PC-3 (cell line): Measurements from ENCODE around the gene SFT2D1. TPM values are rescaled to one million over a fixed set of nuclear protein-coding genes. Genes with fewer than 3 reads are reported as not detected.

Experiments
- ATAC-seq: fragments of 200-7000 bp; cut with Tn5 transposase; 2 replicates; pipeline ENCODE4 v1.9.1; 2020; ENCODE audit warnings: mild to moderate bottlenecking, moderate library complexity
- BruUV-seq: library from RNA; stranded (reverse); fragments of 400-500 nt; replicated peaks from 2 replicates; lab custom pipeline; 2021; lab: Mats Ljungman, UMichigan
- CTCF ChIA-PET: fragments of 300-600 bp; sonication (Branson Sonifier 250); formaldehyde crosslinking; loops from one replicate; lab custom pipeline; 2022; ENCODE audit warnings: antibody characterized with exemption; lab: Charles Lee
- POLR2A ChIA-PET: fragments of 300-600 bp; sonication (Branson Sonifier 250); formaldehyde crosslinking; loops from one replicate; lab custom pipeline; 2022; ENCODE audit warnings: antibody characterized with exemption; ENCODE audit not compliant: unreplicated experiment; lab: Charles Lee
- DNase-seq: peaks from one replicate; pipeline ENCODE4 v3.0.0-alpha.2; 2015
- H2AFZ ChIP-seq: fragments of 300-600 bp; sonication (generic); 2 replicates; pipeline ENCODE4 v1.6.0; 2016; ENCODE audit warnings: antibody characterized with exemption, low read length
- H3F3A ChIP-seq: fragments of 300-600 bp; sonication (generic); one replicate; pipeline ENCODE4 v1.6.0; 2017; ENCODE audit warnings: antibody characterized with exemption, low read length, control low read depth, mild to moderate bottlenecking; ENCODE audit not compliant: unreplicated experiment
- H3K27ac ChIP-seq: fragments of 300-600 bp; sonication (generic); 2 replicates; pipeline ENCODE4 v1.5.1; 2016; ENCODE audit warnings: mild to moderate bottlenecking, low read length
- H3K27me3 ChIP-seq: fragments of 300-600 bp; sonication (generic); 2 replicates; pipeline ENCODE4 v1.6.1; 2016; ENCODE audit warnings: low read length, mixed read lengths
- H3K36me3 ChIP-seq: fragments of 300-600 bp; sonication (generic); 2 replicates; pipeline ENCODE4 v1.6.1; 2016; ENCODE audit warnings: low read depth, mixed run types, low read length, mixed read lengths
- H3K4me1 ChIP-seq: fragments of 300-600 bp; sonication (generic); 2 replicates; pipeline ENCODE4 v1.5.1; 2016; ENCODE audit warnings: low read length; ENCODE audit not compliant: insufficient read depth
- H3K4me2 ChIP-seq: fragments of 300-600 bp; sonication (generic); 2 replicates; pipeline ENCODE4 v1.6.0; 2016; ENCODE audit warnings: low read length
- H3K4me3 ChIP-seq: fragments of 300-600 bp; sonication (generic); 2 replicates; pipeline ENCODE4 v1.5.1; 2016; ENCODE audit warnings: mild to moderate bottlenecking, low read length, mixed read lengths
- H3K79me2 ChIP-seq: fragments of 300-600 bp; sonication (generic); 2 replicates; pipeline ENCODE4 v1.6.1; 2017; ENCODE audit warnings: low read length, mixed read lengths
- H3K9ac ChIP-seq: fragments of 300-600 bp; sonication (generic); 2 replicates; pipeline ENCODE4 v1.6.0; 2016; ENCODE audit warnings: mild to moderate bottlenecking, low read length
- H3K9me2 ChIP-seq: fragments of 300-600 bp; sonication (generic); replicated peaks from 2 replicates; pipeline ENCODE4 v1.6.1; 2016; ENCODE audit warnings: mixed run types, low read length, mixed read lengths
- H3K9me3 ChIP-seq: fragments of 300-600 bp; sonication (generic); 2 replicates; pipeline ENCODE4 v1.6.1; 2016; ENCODE audit warnings: low read length, mixed read lengths
- H4K20me1 ChIP-seq: fragments of 300-600 bp; sonication (generic); 2 replicates; pipeline ENCODE4 v1.6.1; 2016; ENCODE audit warnings: low read length, mixed read lengths
- CTCF ChIP-seq: fragments of 300-600 bp; sonication (generic); conservative IDR thresholded peaks from 2 replicates; pipeline ENCODE4 v1.5.1; 2017; ENCODE audit warnings: antibody characterized with exemption, low read depth, mild to moderate bottlenecking, low read length
- EZH2 ChIP-seq: fragments of 300-600 bp; sonication (generic); IDR thresholded peaks from one replicate; pipeline ENCODE4 v1.6.1; 2017; ENCODE audit warnings: antibody characterized with exemption, mild to moderate bottlenecking, low read length; ENCODE audit not compliant: unreplicated experiment
- EZH2phosphoT487 ChIP-seq: fragments of 300-600 bp; sonication (generic); IDR thresholded peaks from 2 replicates; pipeline ENCODE4 v1.6.1; 2018; ENCODE audit warnings: mild to moderate bottlenecking, antibody characterized with exemption, low read length, borderline replicate concordance
- intact Hi-C: fragments of 100-400 bp; cut with micrococcal nuclease; formaldehyde crosslinking; loops from 2 replicates; pipeline ENCODE4 v1.9.0; 2023
- total RNA-seq: library from RNA; depleted of rRNA; stranded (reverse); fragments of >200 nt; gene quantifications from 2 replicates; pipeline ENCODE4 v1.2.3, GENCODE V29; 2014

The SFT2D1 gene
- total RNA-seq, 1 experiment from 2014 or later: 28.0 TPM

GRCh38 chr6:166307082-166308032 lies 35.0 kb downstream of the SFT2D1 start:
- H2AFZ ChIP-seq: no peak overlapping the region
- CTCF ChIA-PET: no interaction called here
- H4K20me1 ChIP-seq: no peaks in the 10 kb centered on the region

GRCh38 chr6:166306378-166307081 lies 35.8 kb downstream of the SFT2D1 start:
- H2AFZ ChIP-seq: no peak overlapping the region
- intact Hi-C loops: no loop called here

More at GRCh38 chr6:166307082-166308032, 35.0 kb downstream of the SFT2D1 start:
- no peak for TF ChIP-seq CTCF
- no peak for TF ChIP-seq EZH2
- no peak for TF ChIP-seq EZH2phosphoT487
- H3K4me3 ChIP-seq: no peak overlapping the region
- H3F3A ChIP-seq: no peaks in the 10 kb centered on the region
- ATAC-seq: peak; percentile 50; the same call in 1 of the 2 replicates
- no peak overlapping the region for H3K9ac ChIP-seq
- no peak overlapping the region for H3K4me2 ChIP-seq
- no TSS peak for BruUV-seq
- H3K79me2 ChIP-seq: no peaks in the 10 kb centered on the region
- peaks cover under 1% of the 10 kb centered on the region; the same call in 1 of the 2 replicates for H3K4me1 ChIP-seq
- H3K9me2 ChIP-seq: no peaks in the 10 kb centered on the region
- intact Hi-C loops: no loop called here
- H3K27me3 ChIP-seq: peaks cover 11% of the 10 kb centered on the region
- no peak overlapping the region for H3K27ac ChIP-seq
- no peaks in the 10 kb centered on the region for H3K9me3 ChIP-seq
- H3K36me3 ChIP-seq: no peaks in the 10 kb centered on the region
- DNase-seq: no peak
- POLR2A ChIA-PET: no interaction called here

More at GRCh38 chr6:166306378-166307081, 35.8 kb downstream of the SFT2D1 start:
- no peaks in the 10 kb centered on the region for H3K9me3 ChIP-seq
- H3F3A ChIP-seq: no peaks in the 10 kb centered on the region
- H3K27me3 ChIP-seq: peaks cover 11% of the 10 kb centered on the region
- TF ChIP-seq EZH2phosphoT487 (no peak), CTCF (no peak), EZH2 (no peak)
- H3K4me3 ChIP-seq: no peak overlapping the region
- DNase-seq (no peak), ATAC-seq (no peak)
- ChIA-PET CTCF (no interaction called here), POLR2A (no interaction called here)
- BruUV-seq: no TSS peak
- no peaks in the 10 kb centered on the region for H3K79me2 ChIP-seq
- H3K9ac ChIP-seq: no peak overlapping the region
- no peak overlapping the region for H3K4me2 ChIP-seq
- H3K27ac ChIP-seq: no peak overlapping the region
- H4K20me1 ChIP-seq: no peaks in the 10 kb centered on the region
- H3K36me3 ChIP-seq: no peaks in the 10 kb centered on the region
- peaks cover 9% of the 10 kb centered on the region; the same call in 1 of the 2 replicates for H3K4me1 ChIP-seq
- H3K9me2 ChIP-seq: no peaks in the 10 kb centered on the region
